CD14-positive monocyte (primary cell): ENCODE measurements around the gene SLC12A4. TPM values are rescaled to one million over a fixed set of nuclear protein-coding genes. Genes with fewer than 3 reads are reported as not detected.

Experiments
- DNase-seq, 3 donors: peaks; one replicate each; pipeline ENCODE4 v3.0.0-alpha.2; 2011 to 2022
- H2AFZ ChIP-seq: 2 replicates; pipeline ENCODE4 v1.6.0; 2012; ENCODE audit warnings: mild to moderate bottlenecking, low read depth, low read length, inconsistent platforms; ENCODE audit not compliant: insufficient read depth, poor library complexity, severe bottlenecking
- H3K27ac ChIP-seq, 2 donors: 1 replicate in 1 of 2; 2 replicates in 1 of 2; pipeline ENCODE4 v1.5.1; 2012 to 2013; ENCODE audit warnings: low read length in 2 of 2, control low read depth in 1 of 2, inconsistent platforms in 1 of 2, low read depth in 1 of 2, mild to moderate bottlenecking in 1 of 2
- H3K27me3 ChIP-seq, 2 donors: one replicate each; pipeline versions ENCODE4 v1.6.0 to v1.6.1; 2011 to 2013; ENCODE audit warnings: low read length in 2 of 2; ENCODE audit not compliant: control insufficient read depth in 2 of 2, insufficient read depth in 2 of 2
- H3K36me3 ChIP-seq, 2 donors: replicated peaks in 1 of 2; 1 replicate in 1 of 2; 2 replicates in 1 of 2; pipeline versions ENCODE4 v1.5.1 to v1.6.1; 2012 to 2013; ENCODE audit warnings: low read length in 2 of 2, control low read depth in 1 of 2, inconsistent platforms in 1 of 2, mild to moderate bottlenecking in 1 of 2; ENCODE audit not compliant: insufficient read depth in 2 of 2, control insufficient read depth in 1 of 2
- H3K4me1 ChIP-seq, 2 donors: 1 replicate in 1 of 2; 2 replicates in 1 of 2; pipeline versions ENCODE4 v1.5.1 to v1.6.1; 2012 to 2013; ENCODE audit warnings: low read length in 2 of 2, control low read depth in 1 of 2, inconsistent platforms in 1 of 2, mild to moderate bottlenecking in 1 of 2, moderate library complexity in 1 of 2; ENCODE audit not compliant: insufficient read depth in 2 of 2, control insufficient read depth in 1 of 2
- H3K4me2 ChIP-seq: replicated peaks from 2 replicates; pipeline ENCODE3; 2012; ENCODE audit warnings: low read length, moderate library complexity, mild to moderate bottlenecking; ENCODE audit not compliant: poor library complexity, severe bottlenecking; ENCODE audit errors: extremely low read depth
- H3K4me3 ChIP-seq, 3 experiments: fragments of 200-600 bp in 1 of 3; sonication (generic) in 1 of 3; replicated peaks in 1 of 3; 1 replicate in 2 of 3; 2 replicates in 1 of 3; pipeline ENCODE4 v1.5.1; 2011 to 2013; ENCODE audit warnings: low read length in 3 of 3, mild to moderate bottlenecking in 3 of 3, control low read depth in 2 of 3, low read depth in 2 of 3, inconsistent platforms in 1 of 3, moderate library complexity in 1 of 3
- H3K79me2 ChIP-seq: 2 replicates; pipeline ENCODE4 v1.6.0; 2012; ENCODE audit warnings: mild to moderate bottlenecking, control low read depth, inconsistent platforms, low read length, moderate library complexity; ENCODE audit not compliant: insufficient read depth
- H3K9ac ChIP-seq: 2 replicates; pipeline ENCODE4 v1.6.0; 2017; ENCODE audit warnings: low read length, mild to moderate bottlenecking; ENCODE audit not compliant: insufficient read depth, poor library complexity, severe bottlenecking
- H3K9me3 ChIP-seq, 2 donors: replicated peaks in 1 of 2; 1 replicate in 1 of 2; 2 replicates in 1 of 2; pipeline versions ENCODE4 v1.5.1 to v1.6.1; 2012 to 2013; ENCODE audit warnings: low read length in 2 of 2, control low read depth in 1 of 2; ENCODE audit not compliant: control insufficient read depth in 1 of 2, insufficient read depth in 1 of 2
- H4K20me1 ChIP-seq: 2 replicates; pipeline ENCODE4 v1.6.0; 2012; ENCODE audit warnings: mild to moderate bottlenecking, low read length, control low read depth, moderate library complexity; ENCODE audit not compliant: insufficient read depth
- H3K27ac Mint-ChIP-seq, 7 donors: one replicate each; pipeline ENCODE4 v1.8.0; 2020; ENCODE audit warnings: mild to moderate bottlenecking in 7 of 7, mixed read lengths in 7 of 7, moderate library complexity in 6 of 7, inconsistent platforms in 2 of 7
- H3K27me3 Mint-ChIP-seq, 3 donors: one replicate each; pipeline ENCODE4 v1.8.0; 2021 to 2022; ENCODE audit warnings: low read depth in 3 of 3, mild to moderate bottlenecking in 3 of 3, mixed read lengths in 3 of 3, moderate library complexity in 3 of 3, inconsistent platforms in 1 of 3
- H3K36me3 Mint-ChIP-seq, 2 donors: one replicate each; pipeline ENCODE4 v1.8.0; 2020; ENCODE audit warnings: mixed read lengths in 2 of 2, inconsistent platforms in 1 of 2, mild to moderate bottlenecking in 1 of 2
- H3K4me1 Mint-ChIP-seq: one replicate; pipeline ENCODE4 v1.8.0; 2020; ENCODE audit warnings: mild to moderate bottlenecking, mixed read lengths
- H3K4me3 Mint-ChIP-seq, 2 donors: one replicate each; pipeline ENCODE4 v1.8.0; 2020; ENCODE audit warnings: mild to moderate bottlenecking in 2 of 2, mixed read lengths in 2 of 2, moderate library complexity in 1 of 2
- H3K9me3 Mint-ChIP-seq, 7 donors: one replicate each; pipeline ENCODE4 v1.8.0; 2020 to 2022; ENCODE audit warnings: mixed read lengths in 7 of 7, mild to moderate bottlenecking in 6 of 7, moderate library complexity in 6 of 7, inconsistent platforms in 2 of 7
- WGBS: methylation state at CpG from one replicate; pipeline ENCODE4 v1.1.5; 2013; ENCODE audit warnings: missing lambda C conversion rate; ENCODE audit not compliant: insufficient coverage; 5-methylcytosine and 5-hydroxymethylcytosine counted together
- intact Hi-C, 2 donors: fragments of 100-400 bp; cut with micrococcal nuclease; formaldehyde crosslinking; loops; one replicate each; pipeline versions ENCODE4 v1.15.0 to v1.15.1; 2023
- polyA plus RNA-seq, 3 donors: library from polyadenylated mRNA; depleted of rRNA in 1 of 3; unstranded in 2 of 3; stranded (reverse) in 1 of 3; fragments of 300-500 nt in 2 of 3; fragments of >200 nt in 1 of 3; fragmentation: Illumina TruSeq in 2 of 3; gene quantifications; 1 replicate in 2 of 3; 2 replicates in 1 of 3; pipeline ENCODE4 v1.2.3, GENCODE V29; 2012 to 2021
- TF ChIP-seq, protein P1 (sequence below): fragments of 200-600 bp; IDR thresholded peaks from one replicate; pipeline ENCODE4 v1.8.0; 2022; ENCODE audit warnings: antibody characterized with exemption, mild to moderate bottlenecking

The SLC12A4 gene
- polyA plus RNA-seq, 3 donors = 7.3 to 57.2 (median 7.7) TPM

DNA sequence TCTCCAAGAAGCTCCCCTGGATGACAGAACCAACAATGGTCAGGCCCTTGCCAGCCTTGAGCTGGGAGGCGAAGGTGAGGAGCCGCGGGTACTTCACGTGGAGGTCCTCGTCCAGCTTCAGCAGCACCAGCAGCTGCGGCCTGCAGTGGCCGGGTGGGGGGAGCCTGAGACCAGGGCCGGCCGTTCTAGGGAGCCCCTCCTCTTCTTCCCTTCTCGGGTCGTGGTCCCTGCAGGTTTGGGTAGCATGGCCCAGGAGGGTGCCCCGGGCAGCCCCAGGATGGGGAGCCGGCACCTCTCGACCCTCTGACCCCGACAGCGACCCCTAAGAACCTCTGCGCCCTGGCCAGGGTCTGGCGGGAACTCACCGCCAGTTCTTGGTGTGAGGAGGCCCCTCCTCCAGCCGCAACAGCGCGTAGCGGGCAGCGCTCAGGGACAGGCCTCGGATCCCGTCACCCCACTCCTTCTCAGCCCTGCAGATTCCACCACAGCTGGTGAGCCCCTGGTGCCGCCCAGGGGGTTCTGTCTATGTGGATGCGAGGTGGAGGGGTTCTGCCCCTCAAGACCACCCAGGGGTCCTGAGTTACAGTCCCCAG, 21.4 kb downstream of the SLC12A4 start:
- H3K36me3 Mint-ChIP-seq = peaks cover 57 to 92% of the 10 kb centered on the region in 2 donors
- no peaks in the 10 kb centered on the region for H4K20me1 ChIP-seq
- H3K4me3 Mint-ChIP-seq = no peak overlapping the region
- TF ChIP-seq, protein P1, sequence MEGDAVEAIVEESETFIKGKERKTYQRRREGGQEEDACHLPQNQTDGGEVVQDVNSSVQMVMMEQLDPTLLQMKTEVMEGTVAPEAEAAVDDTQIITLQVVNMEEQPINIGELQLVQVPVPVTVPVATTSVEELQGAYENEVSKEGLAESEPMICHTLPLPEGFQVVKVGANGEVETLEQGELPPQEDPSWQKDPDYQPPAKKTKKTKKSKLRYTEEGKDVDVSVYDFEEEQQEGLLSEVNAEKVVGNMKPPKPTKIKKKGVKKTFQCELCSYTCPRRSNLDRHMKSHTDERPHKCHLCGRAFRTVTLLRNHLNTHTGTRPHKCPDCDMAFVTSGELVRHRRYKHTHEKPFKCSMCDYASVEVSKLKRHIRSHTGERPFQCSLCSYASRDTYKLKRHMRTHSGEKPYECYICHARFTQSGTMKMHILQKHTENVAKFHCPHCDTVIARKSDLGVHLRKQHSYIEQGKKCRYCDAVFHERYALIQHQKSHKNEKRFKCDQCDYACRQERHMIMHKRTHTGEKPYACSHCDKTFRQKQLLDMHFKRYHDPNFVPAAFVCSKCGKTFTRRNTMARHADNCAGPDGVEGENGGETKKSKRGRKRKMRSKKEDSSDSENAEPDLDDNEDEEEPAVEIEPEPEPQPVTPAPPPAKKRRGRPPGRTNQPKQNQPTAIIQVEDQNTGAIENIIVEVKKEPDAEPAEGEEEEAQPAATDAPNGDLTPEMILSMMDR = no peak
- no peaks in the 10 kb centered on the region for H3K9me3 Mint-ChIP-seq
- no peak overlapping the region for H3K9ac ChIP-seq
- no peaks in the 10 kb centered on the region for H3K9me3 ChIP-seq
- H3K79me2 ChIP-seq = no peaks in the 10 kb centered on the region
- H3K4me1 Mint-ChIP-seq = no peaks in the 10 kb centered on the region
- DNase-seq = no peak
- peaks cover 89 to 94% of the 10 kb centered on the region in 2 donors for H3K36me3 ChIP-seq
- H3K4me2 ChIP-seq = no peak overlapping the region
- no peak overlapping the region for H3K27ac ChIP-seq
- WGBS = 97% methylated on average over 17 of the region's 28 CpGs
- H3K27me3 Mint-ChIP-seq = peaks cover 0 to 2% (median 2%) of the 10 kb centered on the region in 3 donors
- H3K27me3 ChIP-seq = no peaks in the 10 kb centered on the region
- intact Hi-C loops = no loop called here
- H3K27ac Mint-ChIP-seq = no peak overlapping the region
- no peak overlapping the region for H2AFZ ChIP-seq
- H3K4me1 ChIP-seq = no peaks in the 10 kb centered on the region
- no peak overlapping the region for H3K4me3 ChIP-seq

DNA sequence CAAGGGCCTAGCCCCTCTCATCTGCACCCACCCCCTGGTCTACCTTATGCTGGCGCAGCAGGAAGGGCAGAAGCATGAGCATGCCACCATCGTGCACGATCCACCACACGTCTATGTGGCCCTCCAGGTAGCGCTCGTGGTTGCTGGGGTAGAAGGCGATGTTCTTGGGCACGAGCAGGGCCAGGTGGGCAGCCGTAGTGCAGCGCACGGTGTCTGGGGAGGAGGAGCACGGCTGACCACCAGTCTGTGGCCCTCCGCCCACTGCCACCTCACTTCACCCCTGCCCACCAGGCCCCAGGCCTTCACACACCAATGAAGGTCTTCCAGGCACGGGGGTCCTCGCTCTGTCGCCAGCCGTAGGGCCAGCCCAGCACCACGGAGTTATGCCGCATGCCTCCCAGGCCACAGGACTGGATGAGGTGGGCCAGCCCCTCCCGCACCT, 22.3 kb downstream of the SLC12A4 start:
- no peak overlapping the region for H3K4me2 ChIP-seq
- H3K4me1 ChIP-seq = no peaks in the 10 kb centered on the region
- H2AFZ ChIP-seq = no peak overlapping the region
- H3K9me3 ChIP-seq = no peaks in the 10 kb centered on the region
- H3K79me2 ChIP-seq = no peaks in the 10 kb centered on the region
- no peak overlapping the region for H3K27ac Mint-ChIP-seq
- H3K27ac ChIP-seq = no peak overlapping the region
- no peaks in the 10 kb centered on the region for H3K9me3 Mint-ChIP-seq
- no peaks in the 10 kb centered on the region for H3K4me1 Mint-ChIP-seq
- intact Hi-C loops = no loop called here
- no peak for DNase-seq
- peaks cover 7% of the 10 kb centered on the region for H4K20me1 ChIP-seq
- H3K9ac ChIP-seq = no peak overlapping the region
- no peak overlapping the region for H3K4me3 Mint-ChIP-seq
- 98% methylated on average over 18 of the region's 20 CpGs for WGBS
- peaks cover 54 to 89% of the 10 kb centered on the region in 2 donors for H3K36me3 Mint-ChIP-seq
- peaks cover 84 to 85% of the 10 kb centered on the region in 2 donors for H3K36me3 ChIP-seq
- peaks cover 0 to 2% (median 2%) of the 10 kb centered on the region in 3 donors for H3K27me3 Mint-ChIP-seq
- TF ChIP-seq, protein P1 = no peak
- H3K27me3 ChIP-seq = no peaks in the 10 kb centered on the region
- no peak overlapping the region for H3K4me3 ChIP-seq
